ENCODE data around the gene ZNF384. TPM values are rescaled to one million over a fixed set of nuclear protein-coding genes. Genes with fewer than 3 reads are reported as not detected.

ZNF384 gene
- total RNA-seq, 1 experiment from 2014 or later = 21.9 TPM

DNA sequence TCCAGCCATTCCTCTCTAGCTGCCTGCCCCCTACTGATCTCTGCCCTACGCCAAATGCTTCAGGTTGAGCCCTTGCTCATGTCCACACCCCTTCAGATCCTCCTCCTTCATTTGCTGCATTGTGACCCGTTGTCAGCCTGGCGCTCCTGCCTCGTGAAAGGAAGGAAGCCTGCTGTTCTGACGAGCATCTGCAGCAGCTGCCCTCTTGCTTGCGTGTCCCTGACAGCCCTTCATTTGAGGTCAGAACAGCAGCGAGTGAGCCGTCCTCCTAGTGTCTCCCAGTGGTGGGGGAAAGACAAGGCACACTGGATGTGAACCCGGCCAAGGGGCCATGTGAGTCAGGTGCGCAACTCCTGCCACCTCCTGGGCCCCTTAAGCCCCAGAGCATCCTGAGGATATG is 14.5 kb upstream of the ZNF384 start:
- DNase-seq = peak; percentile 23
- Histone ChIP-seq H3K9me3 (no peaks in the 10 kb centered on the region), H3K4me3 (no peak overlapping the region), H3K27me3 (peaks cover 30% of the 10 kb centered on the region), H3K36me3 (no peaks in the 10 kb centered on the region)

DNA sequence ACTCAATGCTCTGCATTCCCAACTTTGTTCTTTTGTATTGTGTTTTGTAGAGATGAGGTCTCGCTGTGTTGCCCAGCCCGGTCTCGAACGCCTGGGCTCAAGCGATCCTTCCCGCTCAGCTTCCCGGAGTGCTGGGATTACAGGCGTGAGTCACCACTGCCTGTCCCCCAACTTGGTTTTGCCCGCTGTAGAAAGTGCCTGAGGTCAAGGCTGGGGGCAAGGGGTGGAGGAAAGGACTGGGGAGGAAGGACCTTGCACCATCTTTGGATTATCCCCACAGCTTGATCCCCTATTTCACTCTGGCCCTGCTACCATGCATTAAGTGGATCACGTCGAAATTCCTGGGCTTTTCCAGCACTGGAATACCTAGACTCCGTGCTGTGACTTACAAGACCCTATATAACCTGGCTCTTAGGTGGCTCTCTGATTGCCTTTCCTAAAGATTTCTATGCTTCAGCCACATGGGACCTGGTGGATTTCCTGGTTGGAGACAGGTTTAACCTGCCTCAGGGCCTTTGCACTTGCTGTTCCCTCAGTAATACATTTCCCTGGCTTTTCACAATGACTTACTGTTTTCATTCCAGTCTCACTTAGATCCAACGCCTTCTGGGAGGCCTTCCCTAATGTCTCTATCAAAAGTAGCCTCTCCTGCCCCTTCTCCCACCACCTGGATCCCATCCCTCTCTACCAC is 12.0 kb upstream of the ZNF384 start:
- Histone ChIP-seq H3K27me3 (peaks cover 35% of the 10 kb centered on the region), H3K4me3 (no peak overlapping the region), H3K36me3 (no peaks in the 10 kb centered on the region), H3K9me3 (no peaks in the 10 kb centered on the region)
- peak; percentile 35 for DNase-seq

DNA sequence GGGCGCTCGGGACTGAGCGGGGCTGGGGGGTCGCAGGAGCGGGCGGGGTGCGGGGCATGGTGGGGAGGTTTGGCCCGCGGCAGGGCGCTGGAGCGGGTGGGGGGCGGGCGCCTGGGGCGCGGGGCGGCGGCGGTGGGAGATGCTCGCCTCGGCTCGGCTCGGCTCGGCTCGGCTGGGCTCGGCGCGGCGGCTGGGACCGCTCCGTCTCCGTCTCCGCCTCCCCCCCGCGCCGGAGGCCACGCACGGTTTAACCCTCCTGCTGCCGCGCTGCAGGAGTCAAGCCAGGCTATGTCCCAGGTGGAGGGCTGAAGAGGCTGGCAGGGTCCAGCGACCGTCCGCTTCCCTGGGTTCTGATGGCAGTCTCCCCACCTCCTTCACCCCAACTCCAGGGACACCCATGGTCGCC is 11.5 kb upstream of the ZNF384 start, which contains the start of gene PIANP:
Gene PIANP (minus strand): TSS at position 170 of the 406 bp plus-strand sequence. CDS start 2,754 bp downstream, outside the sequence.
- peak; percentile 26 for DNase-seq
- Histone ChIP-seq H3K9me3 (no peaks in the 10 kb centered on the region), H3K4me3 (peak within 1 kb of the TSS; percentile 33), H3K27me3 (peaks cover 35% of the 10 kb centered on the region), H3K36me3 (no peaks in the 10 kb centered on the region)

- peaks cover 35% of the 10 kb centered on the region for H3K27me3 ChIP-seq
- no peak for DNase-seq
These were observed 10.9 kb upstream of the ZNF384 start for GRCh38 chr12:6699989-6700645.

GRCh38 chr12:6699259-6699988 is 10.2 kb upstream of the ZNF384 start:
- Histone ChIP-seq H3K36me3 (no peaks in the 10 kb centered on the region), H3K4me3 (no peak overlapping the region), H3K27me3 (peaks cover 35% of the 10 kb centered on the region), H3K9me3 (no peaks in the 10 kb centered on the region)
- no peak for DNase-seq

More at GRCh38 chr12:6699989-6700645, 10.9 kb upstream of the ZNF384 start:
- Histone ChIP-seq H3K36me3 (no peaks in the 10 kb centered on the region), H3K4me3 (peak overlapping the region; percentile 33), H3K9me3 (no peaks in the 10 kb centered on the region)

- Histone ChIP-seq H3K36me3 (no peaks in the 10 kb centered on the region), H3K27me3 (peaks cover 35% of the 10 kb centered on the region), H3K4me3 (no peak overlapping the region), H3K9me3 (no peaks in the 10 kb centered on the region)
- DNase-seq = no peak
These were observed 9.3 kb upstream of the ZNF384 start for GRCh38 chr12:6698352-6699046.

DNA sequence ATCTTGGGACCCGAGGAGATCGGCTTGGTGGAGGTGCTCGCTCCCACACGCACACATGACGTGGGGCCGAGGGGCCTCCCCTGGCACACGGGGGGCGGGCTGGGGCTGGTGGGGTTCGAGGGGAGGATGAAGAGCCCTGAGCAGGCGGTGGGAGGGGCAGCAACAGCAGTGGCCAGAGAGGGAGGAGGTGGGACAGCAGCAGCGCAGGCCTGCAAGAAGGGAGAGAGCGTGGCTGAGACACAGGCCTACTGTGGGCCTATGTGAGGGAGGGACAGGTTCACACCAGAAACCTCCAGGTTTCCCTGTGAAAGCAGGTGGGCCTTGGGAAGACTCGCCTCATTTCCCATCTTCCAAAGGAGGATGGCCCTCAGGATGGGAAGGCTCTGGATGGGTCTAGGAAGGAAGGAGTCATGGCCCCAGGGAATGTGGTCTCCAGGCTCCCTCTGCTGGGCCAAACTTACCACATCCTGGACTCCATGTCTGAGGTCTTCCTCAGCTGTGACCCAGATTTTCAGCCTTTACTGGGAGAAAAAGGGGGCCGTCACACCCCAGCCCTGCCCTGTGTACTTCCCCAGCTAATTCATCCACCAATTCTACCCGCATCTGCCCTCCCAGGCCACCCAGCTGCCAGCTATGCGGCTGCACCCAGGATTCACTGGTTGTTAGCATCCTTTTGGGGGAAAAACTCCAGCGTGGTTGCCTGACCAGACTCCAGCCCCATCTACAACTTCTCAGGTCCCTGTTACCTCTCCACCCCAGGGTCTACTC is 8.6 kb upstream of the ZNF384 start:
- no peaks in the 10 kb centered on the region for H3K36me3 ChIP-seq
- peaks cover 35% of the 10 kb centered on the region for H3K27me3 ChIP-seq
- no peak overlapping the region for H3K4me3 ChIP-seq
- peak; percentile 51 for DNase-seq
- H3K9me3 ChIP-seq = no peaks in the 10 kb centered on the region

GRCh38 chr12:6696690-6697583 is 7.8 kb upstream of the ZNF384 start:
- Histone ChIP-seq H3K36me3 (no peaks in the 10 kb centered on the region), H3K27me3 (peaks cover 34% of the 10 kb centered on the region), H3K4me3 (no peak overlapping the region), H3K9me3 (no peaks in the 10 kb centered on the region)
- DNase-seq = peak; percentile 20

- Histone ChIP-seq H3K27me3 (peaks cover 23% of the 10 kb centered on the region), H3K9me3 (no peaks in the 10 kb centered on the region), H3K4me3 (no peak overlapping the region), H3K36me3 (no peaks in the 10 kb centered on the region)
- DNase-seq = no peak
These were observed 6.3 kb upstream of the ZNF384 start for GRCh38 chr12:6695313-6696045.

DNA sequence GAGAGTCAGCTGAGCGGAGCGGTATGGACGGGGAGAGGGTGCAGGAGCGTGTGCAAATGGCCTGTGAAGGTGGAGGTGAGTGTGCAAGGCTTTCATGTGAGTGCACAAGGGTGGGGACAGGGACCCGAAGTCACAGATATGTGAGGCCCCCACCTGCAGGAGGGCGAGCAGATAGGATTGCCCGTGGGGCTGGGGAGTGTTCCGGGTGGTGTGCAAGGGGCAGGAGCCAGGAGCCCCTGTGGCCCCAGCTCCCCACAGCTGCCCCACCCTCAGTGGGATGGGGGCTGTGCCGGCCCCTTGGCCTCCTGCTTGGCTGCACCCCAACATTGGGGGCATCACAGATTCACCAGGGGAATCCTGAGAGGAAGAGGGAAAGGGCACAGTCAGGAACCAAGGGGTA is 5.5 kb upstream of the ZNF384 start:
- no peak for DNase-seq
- Histone ChIP-seq H3K36me3 (no peaks in the 10 kb centered on the region; the same call in 1 of the 2 replicates), H3K9me3 (no peaks in the 10 kb centered on the region), H3K27me3 (peaks cover 16% of the 10 kb centered on the region), H3K4me3 (no peak overlapping the region)

- DNase-seq = no peak
- Histone ChIP-seq H3K36me3 (no peaks in the 10 kb centered on the region; the same call in 1 of the 2 replicates), H3K4me3 (no peak overlapping the region), H3K27me3 (peaks cover 8% of the 10 kb centered on the region; the same call in 1 of the 2 replicates), H3K9me3 (no peaks in the 10 kb centered on the region)
These were observed 4.7 kb upstream of the ZNF384 start for GRCh38 chr12:6693832-6694355.

DNA sequence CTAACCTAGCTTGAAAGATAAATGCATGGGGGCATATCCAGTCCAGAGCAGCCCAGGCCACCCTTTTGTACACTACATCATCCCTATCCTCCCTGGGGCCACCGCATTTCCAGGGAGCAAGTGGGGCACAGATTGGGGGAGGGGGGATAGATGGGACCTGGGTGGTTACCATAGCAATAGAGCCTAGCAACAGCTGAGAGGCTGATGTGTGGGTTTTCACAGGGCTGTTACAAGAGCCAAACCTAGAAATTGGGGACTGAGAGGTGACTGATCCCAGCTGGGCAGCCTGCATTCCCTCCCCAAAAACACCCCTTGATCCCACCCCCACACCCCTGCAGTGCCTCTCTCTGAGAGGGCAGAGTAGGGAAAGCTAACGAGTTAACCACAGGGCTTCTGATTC is 3.7 kb upstream of the ZNF384 start:
- DNase-seq = no peak
- Histone ChIP-seq H3K27me3 (no peaks in the 10 kb centered on the region), H3K4me3 (no peak overlapping the region), H3K9me3 (no peaks in the 10 kb centered on the region), H3K36me3 (no peaks in the 10 kb centered on the region; the same call in 1 of the 2 replicates)

- no peaks in the 10 kb centered on the region for H3K27me3 ChIP-seq
- no peak overlapping the region for H3K4me3 ChIP-seq
- H3K36me3 ChIP-seq = peaks cover 7% of the 10 kb centered on the region
- H3K9me3 ChIP-seq = no peaks in the 10 kb centered on the region
- DNase-seq = no peak
These were observed 2.3 kb upstream of the ZNF384 start for GRCh38 chr12:6691473-6691872.

- H3K36me3 ChIP-seq = peaks cover 27% of the 10 kb centered on the region
- peak; percentile 39 for DNase-seq
- no peaks in the 10 kb centered on the region for H3K9me3 ChIP-seq
- H3K4me3 ChIP-seq = peak overlapping the region; percentile 88
- no peaks in the 10 kb centered on the region for H3K27me3 ChIP-seq
These were observed 604 bp downstream of the ZNF384 start for GRCh38 chr12:6688543-6688998.

All from MG63 (cell line).